ENCODE measurements around the gene ACTL7A.

- no peak for TF ChIP-seq CTCF (CRISPR knock-in tag; IDR thresholded peaks at IDR 0.05)
- TF ChIP-seq EZH2 (conservative IDR thresholded peaks at IDR 0.05; ENCODE audit: low read depth, low read length): no peak
- no peak for TF ChIP-seq ZNF274 (CRISPR knock-in tag; IDR thresholded peaks at IDR 0.05)
- TF ChIP-seq ETV6 (CRISPR knock-in tag; conservative IDR thresholded peaks at IDR 0.05): no peak
- no peak for TF ChIP-seq GABPA (IDR thresholded peaks at IDR 0.05; ENCODE audit: low read depth, low read length)
- TF ChIP-seq GABPA (CRISPR knock-in tag; IDR thresholded peaks at IDR 0.05; ENCODE audit: low read depth): no peak
- TF ChIP-seq ZBTB7B (CRISPR knock-in tag; IDR thresholded peaks at IDR 0.05): no peak
Measured at GRCh38 chr9:108910402-108910801, 48.3 kb downstream of the ACTL7A start.

All from HepG2 (cell line).